Activated CD8-positive, alpha-beta memory T cell treated with anti-CD3 and anti-CD28 coated beads for 4 hours (primary cell): ENCODE measurements around the gene CFAP46.
"Not testable (repeated sequence)": the region's sequence is repeated elsewhere in the genome, so short reads cannot be mapped to it uniquely, and the experiment has no call there.

ENCODE experiments used
- DNase-seq, 2 donors: peaks; one replicate each; pipeline ENCODE4 v3.0.0-alpha.2; 2020; ENCODE audit warnings: low read depth in 2 of 2

Gene CFAP46

DNA sequence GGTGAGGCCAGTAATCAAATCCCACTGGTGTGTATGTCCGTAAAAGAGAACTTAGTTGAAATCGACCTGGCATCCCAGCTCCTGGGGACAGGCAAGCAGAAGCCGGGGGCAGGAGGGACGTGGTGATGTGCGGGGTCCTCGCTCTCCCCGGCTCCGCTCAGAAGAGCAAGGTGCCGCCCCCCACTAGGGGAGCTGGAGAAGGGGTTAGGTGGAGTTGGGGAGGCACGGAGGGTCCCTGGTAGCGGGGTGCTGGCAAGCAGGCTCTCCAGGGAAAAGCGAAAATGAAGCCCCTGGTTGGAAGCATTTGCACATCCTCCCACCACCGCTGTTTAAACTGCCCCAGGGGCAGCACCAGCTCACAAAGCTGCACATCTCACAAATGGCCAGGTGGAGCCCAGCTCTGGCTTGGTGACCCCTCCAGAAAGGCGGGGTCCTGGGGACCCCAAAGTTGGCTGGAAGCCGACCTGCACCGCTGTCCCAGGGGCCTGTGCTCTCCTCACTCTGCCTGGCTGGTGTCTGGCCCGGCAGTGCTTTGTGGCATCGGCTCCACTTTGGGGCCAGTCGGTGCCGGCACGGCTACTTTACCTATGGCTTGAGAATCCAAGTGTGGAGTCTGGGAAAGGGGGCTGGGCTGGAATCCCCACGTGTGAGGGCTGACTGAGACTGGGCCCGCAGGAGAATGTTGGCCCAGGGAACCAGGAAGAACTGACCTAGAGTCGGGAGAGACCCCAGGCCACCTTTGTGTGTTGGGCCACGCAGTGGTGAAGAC is 2.9 kb upstream of the CFAP46 start:
- no peak for DNase-seq

DNA sequence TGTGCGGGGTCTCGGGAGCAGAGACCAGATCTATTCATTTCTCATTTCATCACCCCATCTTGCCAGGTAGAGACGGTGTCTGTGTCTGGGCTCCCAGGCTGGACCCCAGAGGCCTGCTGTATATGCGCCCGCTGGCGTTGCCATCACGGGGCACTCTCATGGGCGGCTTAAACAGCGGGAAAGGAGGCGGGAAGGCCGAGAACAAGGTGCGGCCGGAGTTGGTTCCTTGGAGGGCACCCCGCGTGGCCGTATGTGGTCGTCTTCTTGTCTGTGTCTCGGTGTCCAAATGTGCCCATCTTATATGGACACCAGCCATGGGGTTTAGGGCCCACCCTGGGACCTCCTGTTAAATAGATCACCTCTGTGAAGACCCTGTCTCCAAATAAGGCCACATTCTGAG is 2.1 kb upstream of the CFAP46 start:
- DNase-seq, result no peak

GRCh38 chr10:132943791-132944404 is 1.5 kb upstream of the CFAP46 start:
- DNase-seq, result no peak

GRCh38 chr10:132943058-132943790 is 854 bp upstream of the CFAP46 start:
- no peak for DNase-seq

- no peak for DNase-seq
These were observed 724 bp downstream of the CFAP46 start for GRCh38 chr10:132941640-132942051.

- no peak for DNase-seq
These were observed 1.4 kb downstream of the CFAP46 start for GRCh38 chr10:132940791-132941465.

DNA sequence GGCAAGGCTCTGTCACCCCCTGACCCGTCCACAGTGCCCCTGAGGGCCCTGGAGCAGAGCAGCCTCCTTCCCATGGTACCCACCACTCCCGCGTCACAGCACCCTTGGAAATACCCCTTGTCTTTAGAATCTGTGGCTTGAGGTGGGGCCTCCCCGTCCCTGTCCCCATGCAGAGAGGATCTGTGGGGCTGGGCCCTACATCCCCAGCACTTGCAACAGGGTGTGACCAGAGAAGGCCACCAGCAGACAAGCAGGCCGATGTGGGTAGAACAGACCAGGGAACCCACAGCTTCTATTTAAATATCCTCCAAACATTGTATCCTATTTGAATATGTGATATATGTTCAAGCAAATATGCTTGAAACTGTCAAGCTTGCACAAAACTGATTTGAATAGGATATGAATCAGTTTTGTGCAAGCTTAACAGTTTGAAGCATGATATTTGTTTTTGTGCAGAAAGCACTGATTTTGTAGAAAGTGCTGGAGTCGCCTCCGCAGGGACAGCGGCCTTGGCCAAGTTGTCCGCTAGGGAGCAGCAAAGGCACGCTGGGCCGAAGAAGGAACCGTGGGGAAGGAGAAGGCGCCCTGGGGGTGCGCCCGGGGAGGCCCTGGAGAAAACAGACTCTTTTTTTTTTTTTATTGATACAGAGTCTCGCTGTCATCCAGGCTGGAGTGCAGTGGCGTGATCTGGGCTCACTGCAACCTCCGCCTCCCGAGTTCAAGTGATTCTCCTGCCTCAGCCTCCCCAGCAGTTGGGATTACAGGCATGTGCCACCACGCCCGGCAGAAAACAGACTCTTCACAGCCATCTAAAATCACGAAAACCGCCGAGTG is 2.2 kb downstream of the CFAP46 start:
- DNase-seq, result no peak

DNA sequence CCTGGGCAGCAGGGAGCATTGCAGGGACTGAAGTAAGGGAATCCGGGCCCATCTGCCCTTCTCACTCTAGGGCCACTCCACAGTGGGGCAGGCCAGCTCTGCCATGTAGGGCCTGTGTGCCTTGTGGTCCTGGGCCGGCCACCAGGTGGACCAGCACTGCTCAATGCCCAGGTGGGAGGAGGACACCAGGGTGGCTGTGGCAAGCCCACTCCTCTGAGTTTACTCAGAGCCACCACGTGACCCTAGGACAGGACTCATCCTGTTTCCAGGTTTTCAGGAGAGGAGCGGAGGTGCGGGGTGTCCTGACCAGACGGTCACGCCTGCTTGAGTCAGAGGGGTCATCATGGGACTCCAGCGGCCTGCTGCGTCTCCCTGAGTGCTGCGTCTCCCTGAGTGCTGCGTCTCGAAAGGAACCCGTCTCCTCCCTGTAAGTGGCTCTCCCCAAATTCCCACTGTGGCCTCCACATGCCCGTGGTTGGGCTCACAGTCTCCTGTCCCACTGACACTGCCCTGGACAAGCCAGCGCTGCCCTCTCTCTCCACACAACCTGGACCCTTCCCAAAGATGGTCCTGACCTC is 2.9 kb downstream of the CFAP46 start:
- no peak for DNase-seq

GRCh38 chr10:132938472-132939339 is 3.7 kb downstream of the CFAP46 start:
- DNase-seq, result no peak

- DNase-seq, result no peak
These were observed 4.5 kb downstream of the CFAP46 start for GRCh38 chr10:132937861-132938260.

- DNase-seq, result no peak
These were observed 7.4 kb downstream of the CFAP46 start for GRCh38 chr10:132934953-132935352.

DNA sequence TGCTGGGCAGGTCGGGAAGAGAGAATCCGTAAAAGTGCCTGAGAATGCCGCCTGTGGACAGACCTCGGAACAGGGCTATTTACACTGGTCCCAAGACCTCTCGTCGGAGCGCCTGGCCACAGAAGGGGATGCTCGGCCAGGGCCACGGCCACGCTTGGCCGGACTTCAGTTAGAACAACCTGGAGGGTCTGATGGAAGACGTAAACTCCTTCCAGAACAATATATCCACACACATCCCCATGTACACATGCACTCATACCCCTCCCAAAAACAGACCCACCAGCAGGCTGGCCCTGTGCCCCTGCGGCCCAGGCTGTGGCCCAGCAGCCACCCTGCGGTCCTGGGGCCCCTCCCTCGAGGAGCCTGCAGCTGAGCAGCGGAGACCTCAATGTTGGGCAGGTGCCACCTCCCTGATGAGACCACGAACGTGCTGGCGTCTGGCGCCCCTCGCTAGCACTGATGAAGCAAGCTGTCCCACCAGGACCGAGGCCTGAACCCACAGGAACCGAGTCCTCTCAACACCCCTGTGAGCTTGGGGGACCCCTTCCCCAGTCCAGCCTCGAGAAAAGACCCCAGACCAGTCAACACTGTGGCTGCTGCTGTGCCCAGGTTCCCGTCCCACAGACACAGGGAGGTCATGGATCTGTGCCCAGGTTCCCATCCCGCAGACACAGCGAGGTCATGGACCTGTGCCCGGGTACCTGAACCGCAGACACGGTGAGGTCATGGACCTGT is 8.9 kb downstream of the CFAP46 start:
- no peak for DNase-seq

GRCh38 chr10:132932461-132933307 is 9.7 kb downstream of the CFAP46 start:
- no peak for DNase-seq

DNA sequence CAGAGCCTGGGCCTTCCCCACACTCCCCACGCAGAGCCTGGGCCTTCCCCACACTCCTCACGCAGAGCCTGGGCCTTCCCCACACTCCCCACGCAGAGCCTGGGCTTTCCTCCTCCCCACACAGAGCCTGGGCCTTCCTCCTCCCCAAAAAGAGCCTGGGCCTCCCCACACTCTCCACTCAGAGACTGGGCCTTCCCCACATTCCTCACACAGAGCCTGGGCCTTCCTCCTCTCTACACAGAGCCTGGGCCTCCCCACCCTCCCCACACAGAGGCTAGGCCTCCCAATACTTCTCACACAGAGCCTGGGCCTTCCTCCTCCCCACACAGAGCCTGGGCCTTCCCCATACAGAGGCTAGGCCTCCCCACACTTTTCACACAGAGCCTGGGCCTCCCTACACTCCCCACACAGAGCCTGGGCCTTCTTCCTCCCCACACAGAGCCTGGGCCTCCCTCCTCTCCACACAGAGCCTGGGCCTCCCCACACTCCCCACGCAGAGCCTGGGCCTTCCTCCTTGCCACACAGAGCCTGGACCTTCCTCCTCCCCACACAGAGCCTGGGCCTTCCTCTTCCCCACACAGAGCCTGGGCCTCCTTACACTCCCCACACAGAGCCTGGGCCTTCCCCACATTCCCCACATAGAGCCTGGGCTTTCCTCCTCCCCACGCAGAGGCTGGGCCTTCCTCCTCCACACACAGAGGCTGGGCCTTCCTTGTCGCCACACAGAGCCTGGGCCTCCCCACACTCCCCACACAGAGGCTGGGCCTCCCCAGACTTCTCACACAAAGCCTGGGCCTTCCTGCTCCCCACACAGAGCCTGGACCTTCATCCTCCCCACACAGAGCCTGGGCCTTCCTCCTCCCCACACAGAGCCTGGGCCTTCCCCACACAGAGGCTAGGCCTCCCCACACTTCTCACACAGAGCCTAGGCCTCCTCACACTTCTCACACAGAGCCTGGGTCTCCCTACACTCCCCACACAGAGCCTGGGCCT is 10.8 kb downstream of the CFAP46 start:
- DNase-seq, result not testable (repeated sequence)

DNA sequence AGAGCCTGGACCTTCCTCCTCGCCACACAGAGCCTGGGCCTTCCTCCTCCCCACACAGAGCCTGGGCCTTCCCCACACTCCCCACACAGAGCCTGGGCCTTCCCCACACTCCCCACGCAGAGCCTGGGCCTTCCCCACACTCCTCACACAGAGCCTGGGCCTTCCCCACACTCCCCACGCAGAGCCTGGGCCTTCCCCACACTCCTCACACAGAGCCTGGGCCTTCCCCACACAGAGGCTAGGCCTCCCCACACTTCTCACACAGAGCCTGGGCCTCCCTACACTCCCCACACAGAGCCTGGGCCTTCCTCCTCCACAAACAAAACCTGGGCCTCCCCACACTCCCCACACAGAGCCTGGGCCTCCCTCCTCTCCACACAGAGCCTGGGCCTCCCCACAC is 11.7 kb downstream of the CFAP46 start:
- not testable (repeated sequence) for DNase-seq

DNA sequence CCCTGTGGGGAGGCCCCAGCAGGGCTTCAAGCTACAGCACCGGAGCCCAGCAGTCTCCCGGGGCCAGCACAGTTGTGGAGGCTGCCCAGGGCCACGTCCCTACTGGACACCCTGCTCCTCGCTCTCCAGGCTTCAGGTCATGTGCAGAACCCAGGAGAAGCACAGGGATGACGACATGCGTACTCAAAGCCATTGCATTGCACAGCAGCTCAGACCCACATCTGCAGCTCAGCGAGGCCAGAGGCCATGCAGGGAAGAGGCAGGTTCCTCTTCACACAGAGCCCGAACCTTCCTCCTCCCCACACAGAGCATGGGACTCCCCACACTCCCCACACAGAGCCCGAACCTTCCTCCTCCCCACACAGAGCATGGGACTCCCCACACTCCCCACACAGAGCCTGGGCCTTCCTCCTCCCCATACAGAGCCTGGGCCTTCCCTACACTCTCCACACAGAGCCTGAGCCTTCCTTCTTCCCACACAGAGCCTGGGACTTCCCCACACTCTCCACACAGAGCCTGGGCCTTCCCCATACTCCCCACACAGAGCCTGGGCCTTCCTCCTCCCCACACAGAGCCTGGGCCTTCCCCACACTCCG is 12.3 kb downstream of the CFAP46 start:
- no peak for DNase-seq

GRCh38 chr10:132929480-132929879 is 12.9 kb downstream of the CFAP46 start:
- no peak for DNase-seq
